Uterus (tissue), 2 donors: ENCODE results near the gene FLNA.

Source experiments
- CTCF ChIP-seq, 4 experiments: fragments of 200-600 bp in 2 of 4; fragments of 450-650 bp in 2 of 4; sonication (generic) in 2 of 4; IDR thresholded peaks; one replicate each; pipeline ENCODE4 v1.5.1; 2016 to 2019; ENCODE audit warnings: antibody characterized with exemption in 4 of 4, mild to moderate bottlenecking in 2 of 4, moderate library complexity in 1 of 4
- POLR2A ChIP-seq, 2 donors: fragments of 450-650 bp; IDR thresholded peaks; one replicate each; pipeline ENCODE4 v1.6.1; 2016; ENCODE audit warnings: antibody characterized with exemption in 2 of 2, mild to moderate bottlenecking in 1 of 2, moderate library complexity in 1 of 2

DNA sequence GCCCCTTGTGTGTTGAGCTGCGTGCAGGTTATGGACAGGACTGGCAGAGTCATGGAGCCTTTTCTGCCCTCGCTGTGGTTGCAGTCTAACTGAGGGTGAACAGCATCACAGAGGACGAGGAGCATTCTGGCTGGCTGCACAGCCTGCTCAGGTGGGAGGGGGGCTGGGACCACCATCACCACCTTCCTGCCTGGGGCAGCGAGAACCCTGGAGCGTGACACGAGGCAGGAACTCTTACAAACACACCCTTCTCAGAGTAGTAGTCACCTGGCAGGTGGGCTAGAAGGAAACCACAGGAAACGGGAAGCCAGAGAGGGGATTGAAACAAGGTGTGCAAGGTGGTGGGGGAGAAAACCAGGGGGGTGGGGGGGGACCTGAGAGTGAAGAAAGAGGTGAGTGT is 53.3 kb downstream of the FLNA start:
- no peak for TF ChIP-seq CTCF (IDR thresholded peaks at IDR 0.05)
- no peak for TF ChIP-seq POLR2A (IDR thresholded peaks at IDR 0.05)
